ENCODE results near the gene SNU13.
"Not testable (repeated sequence)": the region's sequence is repeated elsewhere in the genome, so short reads cannot be mapped to it uniquely, and the experiment has no call there.

SNU13 gene

DNA sequence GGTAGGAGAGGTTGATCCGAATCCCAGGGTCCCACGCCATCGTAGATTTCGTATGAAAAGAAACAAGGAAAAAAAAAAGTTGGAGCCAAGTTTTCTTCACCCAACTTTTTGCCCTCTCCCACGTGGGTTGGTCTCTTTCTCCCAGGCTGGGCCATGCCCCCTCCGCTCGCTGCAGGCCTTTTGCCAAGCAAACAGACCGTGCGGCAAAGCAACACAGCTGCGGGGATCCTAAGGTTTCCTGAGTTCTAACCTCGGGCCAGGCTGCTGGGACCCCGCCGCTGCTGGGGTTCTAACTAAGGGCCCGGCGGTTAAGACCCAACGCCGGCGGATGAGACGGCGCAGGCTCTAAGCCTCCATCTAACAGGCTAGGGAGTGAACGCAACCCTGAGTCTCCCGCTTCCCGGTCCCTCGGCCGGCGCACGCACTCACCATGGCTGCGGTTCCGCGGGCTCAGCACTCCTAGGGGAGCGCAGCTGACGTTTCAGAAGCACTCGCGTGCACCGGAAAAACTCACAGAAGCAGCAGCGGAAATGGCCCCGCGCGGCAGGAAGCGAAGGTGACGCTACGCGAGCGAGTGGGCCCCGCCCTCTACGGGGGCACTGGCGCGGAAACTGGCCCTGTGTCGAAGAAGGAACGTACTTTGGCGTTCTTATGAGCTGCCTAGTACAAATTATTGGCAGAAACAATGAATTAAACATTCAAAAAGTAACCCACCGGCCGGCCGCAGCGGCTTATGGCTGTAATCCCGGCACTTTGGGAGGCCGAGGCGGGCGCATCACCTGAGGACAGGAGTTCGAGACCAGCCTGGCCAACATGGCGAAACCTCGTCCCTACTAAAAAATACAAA lies at the start of gene SNU13:
TSS of gene SNU13 (minus strand) at position 503 of the 847 bp plus-strand sequence. CDS start at position 432, 71 bp downstream.
- DNase-seq (ENCODE audit: low read depth in 2 of 2, low spot score in 1 of 2) = peak; percentile 83 to 84

DNA sequence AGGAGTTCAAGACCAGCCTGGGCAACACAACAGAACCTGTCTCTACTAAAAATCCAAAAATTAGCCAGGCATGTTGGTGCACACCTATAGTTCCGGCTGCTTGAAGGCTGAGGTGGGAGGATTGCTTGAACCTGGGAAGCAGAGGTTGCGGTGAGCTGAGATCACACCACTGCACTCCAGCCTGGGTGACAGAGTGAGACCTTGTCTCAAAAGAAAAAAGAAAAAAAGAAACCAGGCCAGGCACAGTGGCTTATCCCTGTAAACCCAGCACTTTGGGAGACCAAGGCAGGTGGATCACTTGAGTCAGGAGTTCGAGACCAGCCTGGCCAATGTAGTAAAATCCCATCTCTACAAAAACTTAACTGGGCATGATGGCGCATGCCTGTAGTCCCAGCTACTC lies 44.6 kb upstream of the SNU13 start:
- not testable (repeated sequence) for DNase-seq (ENCODE audit: low read depth in 2 of 2, low spot score in 1 of 2)

DNA sequence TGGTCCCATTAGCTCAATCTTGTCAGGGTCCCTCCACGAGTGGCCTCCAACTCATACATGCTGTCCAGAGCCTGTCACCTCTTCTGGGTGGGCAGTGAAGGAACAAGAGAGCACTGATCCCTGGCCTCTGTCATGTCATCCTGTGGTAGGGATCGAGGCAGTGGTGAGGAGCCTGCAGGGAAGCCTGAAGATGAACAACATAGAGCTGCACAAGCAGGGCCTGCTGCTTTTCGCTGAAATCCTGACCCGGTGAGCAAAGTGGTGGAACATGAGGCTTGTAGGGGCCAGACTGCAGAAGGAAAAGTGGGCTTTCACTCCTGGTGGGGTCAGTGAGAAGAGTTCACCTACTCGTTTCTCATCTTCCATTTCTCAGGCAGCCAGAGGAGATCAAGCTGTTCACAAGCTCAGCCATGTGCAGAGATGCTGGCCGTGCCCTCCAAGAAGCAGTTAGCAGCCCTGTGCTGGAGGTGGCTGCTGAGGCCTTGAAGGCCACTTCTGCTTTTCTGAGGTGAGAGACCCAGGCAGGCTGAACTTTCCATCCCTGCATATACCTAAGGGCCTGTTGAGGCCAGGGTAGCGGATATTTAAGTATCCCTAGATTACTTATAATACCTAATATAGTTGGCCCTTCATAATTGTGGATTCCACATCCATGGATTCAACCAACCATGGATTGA lies 43.6 kb upstream of the SNU13 start:
- DNase-seq (ENCODE audit: low read depth in 2 of 2, low spot score in 1 of 2) = no peak

DNA sequence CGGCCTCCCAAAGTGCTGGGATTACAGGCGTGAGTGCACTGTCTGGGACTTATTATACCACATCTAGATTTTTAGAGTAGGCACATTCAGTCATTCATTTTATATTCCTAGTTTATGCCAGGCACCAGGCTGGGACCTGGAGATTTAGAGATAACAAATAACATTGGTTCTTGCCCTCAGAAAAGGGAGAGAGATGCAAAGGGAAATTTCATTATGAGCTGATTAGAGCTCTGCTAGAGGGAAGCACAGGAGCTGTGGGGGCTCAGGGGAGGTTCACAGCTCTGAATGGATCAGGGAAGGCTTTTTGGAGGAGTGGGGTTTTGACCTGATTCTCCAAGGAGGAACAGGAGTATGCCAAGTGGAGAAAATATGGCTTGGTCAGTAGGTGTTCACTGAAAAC lies 42.9 kb upstream of the SNU13 start:
- no peak for DNase-seq (ENCODE audit: low read depth in 2 of 2, low spot score in 1 of 2)

DNA sequence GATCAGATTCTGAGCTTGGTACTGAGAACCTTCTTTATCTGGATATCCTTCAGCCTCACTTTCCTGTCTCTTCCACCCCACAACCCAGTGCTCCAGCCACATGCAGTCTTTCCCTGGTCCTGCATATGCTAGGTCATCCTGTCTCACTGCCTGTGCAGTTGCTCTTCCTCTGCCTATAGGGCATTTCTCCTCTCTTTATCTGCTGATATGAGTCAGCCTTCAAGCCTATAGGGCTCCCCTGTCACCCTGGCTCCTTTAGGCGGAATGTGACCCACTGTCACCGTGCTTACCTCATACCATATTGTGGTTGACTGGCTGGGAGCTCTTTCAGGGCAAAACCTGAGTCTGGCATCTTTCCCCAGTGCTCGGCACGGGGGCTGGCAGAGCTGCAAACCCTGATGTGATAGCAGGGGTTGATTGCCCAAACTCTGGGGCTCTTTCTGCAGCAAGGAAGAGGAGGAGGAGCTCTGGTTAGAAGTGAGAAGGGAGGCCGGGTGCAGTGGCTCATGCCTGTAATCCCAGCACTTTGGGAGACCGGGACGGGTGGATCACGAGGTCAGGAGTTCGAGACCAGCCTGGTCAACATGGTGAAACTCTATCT lies 36.9 kb upstream of the SNU13 start:
- no peak for DNase-seq (ENCODE audit: low read depth in 2 of 2, low spot score in 1 of 2)

DNA sequence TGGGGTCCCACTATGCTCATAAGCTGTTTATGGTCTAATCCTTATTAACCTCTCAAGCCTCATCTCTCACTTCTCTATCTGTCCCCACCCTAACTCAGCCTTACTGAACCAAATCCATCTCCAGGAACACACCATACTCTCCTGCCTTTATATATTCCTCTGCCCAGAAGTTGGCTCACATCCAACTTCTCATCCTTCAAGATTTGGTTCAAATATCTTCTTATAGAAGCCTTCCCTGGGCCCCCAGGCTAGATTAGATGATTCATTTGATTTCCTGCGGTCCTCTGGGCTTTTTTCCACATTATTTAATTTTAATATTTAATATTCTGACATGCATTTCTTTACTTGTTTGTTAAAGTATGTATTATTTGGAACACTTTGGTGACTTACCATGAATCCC lies 33.8 kb upstream of the SNU13 start:
- no peak for DNase-seq (ENCODE audit: low read depth in 2 of 2, low spot score in 1 of 2)

DNA sequence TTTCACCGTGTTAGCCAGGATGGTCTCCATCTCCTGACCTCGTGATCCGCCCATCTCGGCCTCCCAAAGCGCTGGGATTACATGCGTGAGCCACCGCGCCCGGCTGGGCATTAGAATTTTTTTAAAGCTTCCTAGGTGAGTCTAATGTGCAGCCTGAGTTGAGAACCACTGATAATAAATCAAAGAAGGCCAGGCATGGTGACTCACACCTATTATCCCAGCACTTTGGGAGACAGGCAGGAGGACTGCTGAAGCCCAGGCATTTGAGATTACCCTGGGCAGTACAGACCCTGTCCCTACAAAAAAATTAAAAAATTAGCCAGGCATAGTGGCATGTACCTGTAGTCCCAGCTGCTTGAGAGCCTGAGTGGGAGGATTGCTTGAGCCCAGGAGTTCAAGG lies 24.3 kb upstream of the SNU13 start:
- no peak for DNase-seq (ENCODE audit: low read depth in 2 of 2, low spot score in 1 of 2)

DNA sequence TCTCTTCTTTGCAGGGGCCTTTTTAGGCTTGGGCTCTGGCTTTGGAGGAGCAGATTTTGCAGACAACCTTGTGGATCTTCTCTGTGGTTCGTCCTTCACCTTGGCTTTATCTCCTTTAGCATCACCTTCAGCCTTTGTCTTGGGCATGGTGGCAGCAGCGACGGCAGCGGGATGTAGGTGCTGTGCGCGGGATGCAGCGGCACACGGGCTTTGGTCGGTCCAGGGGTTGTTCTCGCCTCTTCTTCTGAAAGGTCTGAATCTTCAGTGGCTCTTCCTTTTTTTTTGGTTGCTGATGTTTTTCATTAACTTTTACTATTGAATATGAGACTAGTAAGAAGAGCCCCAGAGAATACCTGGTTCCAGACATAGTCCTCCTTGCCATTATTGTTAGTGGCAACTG lies 20.7 kb upstream of the SNU13 start:
- no peak for DNase-seq (ENCODE audit: low read depth in 2 of 2, low spot score in 1 of 2)

DNA sequence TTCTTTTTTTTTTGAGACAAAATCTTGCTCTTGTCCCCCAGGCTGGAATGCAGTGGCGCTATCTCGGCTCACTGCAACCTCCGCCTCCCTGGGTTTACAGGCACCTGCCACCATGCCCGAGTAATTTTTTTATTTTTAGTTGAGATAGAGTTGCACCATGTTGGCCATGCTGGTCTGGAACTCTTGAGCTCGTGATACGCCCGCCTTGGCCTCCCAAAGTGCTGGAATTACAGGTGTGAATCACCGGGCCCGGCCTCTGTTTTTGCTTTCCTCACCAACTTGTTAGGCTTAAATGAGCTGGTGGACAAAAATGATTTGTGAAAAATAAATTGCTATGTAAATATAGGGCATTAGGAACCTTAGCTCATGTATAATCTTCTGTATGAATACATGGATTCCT lies 14.1 kb upstream of the SNU13 start:
- DNase-seq (ENCODE audit: low read depth in 2 of 2, low spot score in 1 of 2) = no peak

DNA sequence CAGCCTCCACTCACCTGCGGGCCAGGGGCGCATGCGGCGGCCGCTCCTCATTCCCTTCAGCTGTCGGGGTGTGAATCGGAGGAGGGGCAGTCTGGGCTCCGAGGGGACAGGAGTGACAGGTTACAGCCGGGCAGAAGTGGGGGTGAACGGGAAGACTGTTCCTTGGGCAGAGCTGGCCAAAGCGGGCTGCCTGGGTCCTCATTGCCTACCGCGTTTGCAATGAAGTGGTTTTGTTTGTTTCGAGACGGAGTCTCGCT lies 11.4 kb upstream of the SNU13 start:
- DNase-seq (ENCODE audit: low read depth in 2 of 2, low spot score in 1 of 2) = no peak

DNA sequence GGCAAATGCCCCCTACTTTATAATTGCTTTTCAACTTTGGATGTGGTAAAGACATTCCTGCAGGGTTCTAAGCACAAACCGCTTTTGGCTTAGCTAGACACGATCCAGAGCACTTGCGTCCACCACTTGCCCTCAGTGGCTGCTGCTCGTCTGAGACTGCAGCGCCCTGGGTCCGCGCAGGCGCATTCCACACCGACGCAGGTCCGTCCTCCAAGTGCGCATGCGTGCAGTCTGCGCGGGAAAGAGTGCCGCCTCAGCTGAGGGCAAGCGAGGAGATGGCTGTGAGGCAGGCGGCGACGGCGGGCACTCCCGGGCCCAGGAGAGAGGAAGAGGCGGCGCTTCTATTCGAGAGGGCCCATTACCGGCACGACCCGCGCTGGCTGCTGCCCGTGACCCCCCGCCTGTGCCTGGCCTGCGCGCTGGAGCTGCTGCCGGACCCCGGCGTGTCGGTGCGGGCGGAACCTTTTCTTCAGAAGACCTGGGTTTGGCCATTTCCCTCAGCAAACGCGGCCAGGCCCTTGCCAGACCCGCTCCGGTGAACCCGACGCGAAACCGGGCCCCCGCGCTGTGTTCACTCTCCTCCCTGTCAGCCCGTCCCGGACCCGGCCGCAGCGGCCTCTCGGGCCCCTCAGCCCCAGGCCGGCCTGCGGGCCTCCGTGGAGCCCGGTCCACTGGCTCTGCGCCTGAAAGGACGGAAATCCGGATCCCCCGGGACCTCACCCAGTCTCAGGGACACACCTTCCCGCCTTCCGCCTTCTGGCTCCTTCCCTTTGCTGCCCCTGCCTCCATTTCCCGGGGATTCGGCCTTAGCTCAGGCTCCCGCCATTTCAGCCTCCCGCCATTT lies 10.8 kb upstream of the SNU13 start, which contains the start of gene MEI1:
TSS of gene MEI1 (plus strand) at position 240 of the 844 bp plus-strand sequence. CDS start at position 276, 36 bp downstream.
- peak; percentile 74 to 79 for DNase-seq (ENCODE audit: low read depth in 2 of 2, low spot score in 1 of 2)

DNA sequence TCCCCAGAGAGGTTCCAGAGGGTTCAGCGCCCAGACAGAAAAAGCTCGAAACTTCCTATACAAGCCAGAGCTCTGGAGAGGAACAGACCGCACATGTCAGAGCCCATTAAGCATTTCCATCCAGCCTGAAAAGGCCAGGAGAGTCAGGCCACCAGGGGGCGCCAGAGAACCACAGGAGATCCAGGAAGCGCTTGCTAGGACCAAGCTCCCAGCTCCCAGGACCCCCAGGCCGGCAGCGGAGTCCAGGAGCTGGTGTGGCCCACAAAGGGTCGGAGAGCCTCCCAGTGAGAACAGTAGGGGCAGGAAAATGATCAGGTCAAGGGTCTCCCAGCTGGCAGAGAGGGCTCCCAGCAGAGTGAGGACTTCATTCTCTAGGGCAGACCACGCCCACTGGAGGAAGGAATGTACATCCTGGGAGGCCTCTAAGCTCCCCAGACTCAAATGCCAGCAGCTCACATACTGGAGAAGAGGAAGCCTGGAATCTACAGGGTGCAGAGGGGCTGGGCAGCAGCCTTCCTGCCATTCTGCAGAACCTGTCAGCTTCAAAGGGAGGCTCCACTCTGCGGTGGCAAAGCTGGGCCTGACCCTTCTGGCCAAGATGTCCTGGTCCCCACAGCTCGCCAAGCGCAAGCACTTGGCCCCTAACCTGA lies 8.6 kb upstream of the SNU13 start:
- DNase-seq (ENCODE audit: low read depth in 2 of 2, low spot score in 1 of 2) = peak; percentile 79 to 98

DNA sequence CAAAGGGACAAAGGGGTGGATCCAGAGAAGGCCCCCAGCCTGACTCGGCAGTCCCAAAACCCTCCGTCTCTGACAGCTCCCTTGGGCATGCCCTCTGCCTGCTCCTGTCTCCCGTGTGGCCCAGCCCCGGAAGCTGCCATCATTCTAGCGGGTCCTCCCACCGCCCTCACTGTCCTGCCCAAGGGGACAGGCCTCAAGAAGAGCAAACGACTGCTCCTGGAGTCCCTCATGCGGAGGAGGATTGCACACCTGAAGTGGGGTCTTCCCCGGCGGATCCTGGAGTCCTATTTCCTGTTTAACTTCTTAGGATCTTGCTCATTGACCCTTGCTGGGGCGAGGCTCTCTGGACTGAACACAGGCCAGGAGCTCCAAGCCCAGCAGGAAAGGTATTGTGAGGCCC lies 8.0 kb upstream of the SNU13 start:
- no peak for DNase-seq (ENCODE audit: low read depth in 2 of 2, low spot score in 1 of 2)

DNA sequence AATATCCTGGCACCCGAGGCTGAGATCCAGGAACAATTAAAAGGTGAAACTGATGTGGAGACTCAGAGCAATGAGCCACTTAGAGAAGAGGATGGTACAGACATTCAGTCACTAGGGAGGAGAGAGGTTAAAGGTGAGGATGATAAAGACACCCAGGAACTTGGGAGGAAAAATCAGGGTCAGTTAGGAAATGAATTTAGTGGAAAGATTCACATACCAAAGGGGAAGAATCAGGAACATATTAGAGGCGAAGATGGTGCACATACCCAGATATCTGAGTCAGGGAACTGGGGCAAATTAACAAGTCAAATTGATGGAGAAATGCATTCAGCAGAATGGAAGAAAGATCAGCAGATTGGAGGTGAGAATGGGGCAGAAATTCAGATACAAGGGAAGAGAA lies 6.5 kb upstream of the SNU13 start:
- no peak for DNase-seq (ENCODE audit: low read depth in 2 of 2, low spot score in 1 of 2)

DNA sequence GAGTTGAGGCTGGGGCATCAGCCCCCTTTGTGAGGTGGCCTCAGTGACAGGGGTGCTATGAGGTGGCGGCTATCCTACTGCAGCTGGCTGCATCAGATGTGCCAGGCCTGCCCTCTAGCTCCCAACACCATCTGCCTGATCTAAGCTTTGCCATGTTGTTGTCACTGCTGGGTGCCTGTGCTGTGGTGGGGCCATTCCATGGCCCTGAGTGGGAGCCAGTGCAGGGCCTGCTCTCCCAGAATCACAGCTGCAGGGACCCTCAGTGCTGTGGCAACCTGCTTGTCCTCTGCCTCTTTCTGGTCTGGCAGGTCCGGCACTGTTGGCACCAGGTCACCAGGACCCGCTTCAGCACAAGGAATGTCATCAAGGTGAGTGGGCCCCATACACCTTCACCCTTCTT lies 1.8 kb upstream of the SNU13 start:
- no peak for DNase-seq (ENCODE audit: low read depth in 2 of 2, low spot score in 1 of 2)

DNA sequence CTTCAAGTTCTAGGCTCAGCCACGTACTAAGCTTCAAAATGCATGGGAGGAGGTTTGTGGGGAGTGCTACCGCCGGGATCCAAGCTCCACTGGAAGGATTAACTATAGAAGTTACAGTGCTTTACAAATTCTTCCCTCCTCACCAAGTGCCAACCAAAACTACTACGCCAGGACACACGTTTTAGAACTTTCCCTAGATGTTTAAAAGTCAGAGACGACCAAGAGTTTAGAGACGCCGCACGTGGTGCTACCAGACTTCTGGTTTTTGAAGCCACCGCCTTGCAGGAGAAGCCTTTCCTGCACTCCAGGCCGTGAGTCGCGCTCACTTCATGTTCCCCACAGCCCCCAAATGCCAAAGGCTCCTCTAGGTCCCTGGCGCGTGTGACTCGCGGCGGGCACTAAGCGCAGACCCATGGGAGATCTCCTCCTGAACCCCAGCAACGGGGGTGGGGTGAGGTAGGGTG lies 734 bp downstream of the SNU13 start:
- no peak for DNase-seq (ENCODE audit: low read depth in 2 of 2, low spot score in 1 of 2)

DNA sequence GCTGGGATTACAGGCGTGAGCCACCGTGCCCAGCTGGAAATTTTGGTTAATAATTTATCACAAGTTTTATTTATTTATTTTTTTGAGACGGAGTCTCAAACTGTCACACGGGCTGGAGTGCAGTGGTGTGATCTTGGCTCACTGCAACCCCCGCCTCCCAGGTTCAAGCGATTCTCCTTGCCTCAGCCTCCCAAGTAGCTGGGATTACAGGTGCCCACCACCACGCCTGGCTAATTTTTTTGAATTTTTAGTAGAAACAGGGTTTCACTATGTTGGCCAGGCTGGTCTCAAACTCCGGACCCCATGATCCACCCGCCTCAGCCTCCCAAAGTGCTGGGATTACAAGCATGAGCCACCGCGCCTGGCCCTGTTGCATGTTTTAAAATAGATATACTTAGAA lies 1.8 kb downstream of the SNU13 start:
- DNase-seq (ENCODE audit: low read depth in 2 of 2, low spot score in 1 of 2) = not testable (repeated sequence)

DNA sequence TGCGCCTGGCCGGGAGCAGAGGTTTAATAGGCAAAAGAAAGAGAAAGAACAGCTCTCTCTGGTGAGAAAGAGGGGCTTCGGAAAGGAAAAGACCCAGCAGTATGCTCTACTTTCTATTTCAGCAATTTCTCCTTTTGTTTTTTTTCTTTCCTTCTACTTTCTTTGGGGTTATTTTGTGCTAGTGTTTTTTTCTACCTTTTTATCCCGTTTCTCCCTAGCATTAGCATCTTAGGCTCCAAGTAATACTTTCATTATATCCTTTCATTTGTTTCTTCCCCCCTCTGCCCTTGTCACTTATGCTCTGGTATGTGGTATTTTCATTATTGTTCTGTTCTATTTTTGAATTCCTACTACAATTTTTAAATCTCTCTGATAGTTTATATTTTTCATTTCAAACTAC lies 4.5 kb downstream of the SNU13 start:
- DNase-seq (ENCODE audit: low read depth in 2 of 2, low spot score in 1 of 2) = no peak

DNA sequence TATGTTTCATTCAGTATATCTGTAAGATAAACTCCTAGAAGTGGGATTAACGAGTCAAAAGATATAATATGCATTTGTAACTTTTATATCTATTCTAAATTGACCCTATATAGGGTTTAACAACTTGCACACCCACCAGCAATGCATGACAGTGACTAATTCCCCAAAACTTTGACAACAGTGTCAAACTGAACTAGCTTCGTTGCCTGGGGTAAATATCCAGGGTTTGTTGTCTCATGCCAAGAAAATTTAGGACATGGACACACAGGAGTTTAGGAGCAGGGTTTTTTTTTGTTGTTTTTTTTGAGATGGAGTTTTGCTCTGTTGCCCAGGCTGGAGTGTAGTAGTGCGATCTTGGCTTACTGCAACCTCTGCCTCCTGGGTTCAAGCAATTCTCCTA lies 5.1 kb downstream of the SNU13 start:
- no peak for DNase-seq (ENCODE audit: low read depth in 2 of 2, low spot score in 1 of 2)

DNA sequence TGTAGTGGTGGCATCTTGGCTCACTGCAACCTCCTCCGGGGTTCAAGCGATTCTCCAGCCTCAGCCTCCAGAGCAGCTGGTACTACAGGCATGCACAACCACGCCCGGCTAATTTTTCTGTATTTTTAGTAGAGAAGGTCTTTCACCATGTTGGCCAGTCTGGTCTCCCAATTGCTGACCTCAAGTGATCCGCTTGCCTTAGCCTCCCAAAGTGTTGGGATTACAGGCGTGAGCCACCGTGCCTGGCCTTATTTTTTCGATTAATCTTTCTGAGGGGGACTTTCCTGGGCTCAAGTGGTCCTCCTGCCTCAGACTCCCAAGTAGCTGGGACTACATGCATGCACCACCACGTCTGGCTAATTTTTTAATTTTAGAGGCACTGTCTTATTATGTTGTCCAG lies 5.6 kb downstream of the SNU13 start:
- DNase-seq (ENCODE audit: low read depth in 2 of 2, low spot score in 1 of 2) = no peak
